ENCODE measurements around the gene SENP2.
"Not testable (repeated sequence)": the region's sequence is repeated elsewhere in the genome, so short reads cannot be mapped to it uniquely, and the experiment has no call there.

The SENP2 gene

DNA sequence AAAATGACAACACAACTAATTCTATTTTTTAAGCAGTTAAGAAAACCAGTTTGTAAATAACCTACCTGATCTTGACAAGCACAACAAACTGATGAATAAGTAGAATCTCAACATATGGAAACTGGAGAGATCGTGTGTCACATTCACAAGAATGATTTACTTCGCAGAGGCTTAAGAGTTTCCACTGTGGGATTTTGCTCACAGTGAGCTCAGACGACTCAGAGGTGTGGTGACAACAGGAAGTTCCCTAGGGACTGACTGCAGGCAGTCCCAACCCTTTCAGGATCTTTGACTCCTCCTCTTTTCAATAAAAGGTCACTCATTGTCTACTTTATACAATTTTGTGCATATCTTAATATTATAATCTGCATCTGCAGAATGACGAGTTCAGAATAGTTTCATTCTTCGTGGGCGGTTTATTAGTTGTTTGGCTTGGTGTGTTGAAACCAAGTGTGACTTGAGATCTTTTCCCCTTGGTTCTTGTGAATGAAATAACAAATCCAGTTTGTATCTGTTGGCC lies 33.7 kb upstream of the SENP2 start, which contains the start of gene LIPH:
Gene LIPH, minus strand, starts transcription at position 231 of the 520 bp plus-strand sequence. Its CDS starts 117 bp downstream, at position 114.
- DNase-seq (ENCODE audit: low read depth in 2 of 2): peak; percentile 32 to 59
- TF ChIP-seq, protein P1, sequence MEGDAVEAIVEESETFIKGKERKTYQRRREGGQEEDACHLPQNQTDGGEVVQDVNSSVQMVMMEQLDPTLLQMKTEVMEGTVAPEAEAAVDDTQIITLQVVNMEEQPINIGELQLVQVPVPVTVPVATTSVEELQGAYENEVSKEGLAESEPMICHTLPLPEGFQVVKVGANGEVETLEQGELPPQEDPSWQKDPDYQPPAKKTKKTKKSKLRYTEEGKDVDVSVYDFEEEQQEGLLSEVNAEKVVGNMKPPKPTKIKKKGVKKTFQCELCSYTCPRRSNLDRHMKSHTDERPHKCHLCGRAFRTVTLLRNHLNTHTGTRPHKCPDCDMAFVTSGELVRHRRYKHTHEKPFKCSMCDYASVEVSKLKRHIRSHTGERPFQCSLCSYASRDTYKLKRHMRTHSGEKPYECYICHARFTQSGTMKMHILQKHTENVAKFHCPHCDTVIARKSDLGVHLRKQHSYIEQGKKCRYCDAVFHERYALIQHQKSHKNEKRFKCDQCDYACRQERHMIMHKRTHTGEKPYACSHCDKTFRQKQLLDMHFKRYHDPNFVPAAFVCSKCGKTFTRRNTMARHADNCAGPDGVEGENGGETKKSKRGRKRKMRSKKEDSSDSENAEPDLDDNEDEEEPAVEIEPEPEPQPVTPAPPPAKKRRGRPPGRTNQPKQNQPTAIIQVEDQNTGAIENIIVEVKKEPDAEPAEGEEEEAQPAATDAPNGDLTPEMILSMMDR (IDR thresholded peaks at IDR 0.05; ENCODE audit: low read depth, low read length): no peak
- peak within 1 kb of the TSS in 1 of 2 donors; percentile 5 for H3K4me3 ChIP-seq (replicated peaks in 1 of 2; ENCODE audit: low read depth in 2 of 2, low read length in 2 of 2)

DNA sequence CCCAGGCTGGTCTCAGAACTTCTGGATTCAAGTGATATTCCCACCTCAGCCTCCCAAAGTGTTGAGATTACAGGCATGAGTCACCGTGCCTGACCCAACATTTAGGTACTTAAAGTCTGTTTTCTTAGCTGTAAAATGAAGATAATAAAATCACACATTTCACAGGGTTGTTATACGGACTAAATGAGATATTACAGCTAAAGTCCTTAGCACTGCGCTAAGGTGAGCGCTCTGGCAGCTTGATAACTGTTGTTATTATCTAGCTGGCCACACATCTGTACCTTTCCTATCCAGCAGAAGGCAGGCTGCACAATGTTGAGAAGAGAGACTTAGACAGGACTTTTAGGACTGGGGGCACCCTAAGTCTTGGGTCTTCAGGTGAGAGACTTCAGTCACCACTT lies 31.0 kb upstream of the SENP2 start:
- TF ChIP-seq, protein P1 (IDR thresholded peaks at IDR 0.05; ENCODE audit: low read depth, low read length): no peak
- peak in 1 of 2 donors; percentile 18 for DNase-seq (ENCODE audit: low read depth in 2 of 2)
- no peak overlapping the region for H3K4me3 ChIP-seq (replicated peaks in 1 of 2; ENCODE audit: low read depth in 2 of 2, low read length in 2 of 2)

DNA sequence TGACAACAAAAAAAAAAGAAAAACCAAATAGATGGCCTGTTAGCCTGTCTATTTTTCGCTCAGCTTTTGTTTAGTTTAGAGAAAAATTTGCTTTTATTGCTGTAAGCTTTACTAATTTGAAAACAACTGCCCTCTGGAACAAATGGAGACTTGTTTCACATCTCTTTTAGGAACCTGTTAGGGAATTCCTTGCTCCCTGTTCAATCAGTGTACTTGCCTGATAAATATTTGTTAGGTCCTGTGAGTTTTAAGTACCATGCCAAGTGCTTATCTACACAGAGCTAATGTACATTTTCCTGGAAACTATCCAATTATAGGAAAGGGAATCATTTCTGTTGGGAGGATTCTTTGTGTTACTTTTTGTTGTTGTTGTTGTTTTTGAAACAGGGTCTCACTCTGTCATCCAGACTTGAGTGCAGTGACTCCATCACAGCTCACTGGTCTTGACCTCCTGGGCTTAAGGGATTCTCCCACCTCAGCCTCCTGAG lies 30.2 kb upstream of the SENP2 start:
- TF ChIP-seq, protein P1 (IDR thresholded peaks at IDR 0.05; ENCODE audit: low read depth, low read length): no peak
- peak in 1 of 2 donors; percentile 16 for DNase-seq (ENCODE audit: low read depth in 2 of 2)
- H3K4me3 ChIP-seq (replicated peaks in 1 of 2; ENCODE audit: low read depth in 2 of 2, low read length in 2 of 2): no peak overlapping the region

DNA sequence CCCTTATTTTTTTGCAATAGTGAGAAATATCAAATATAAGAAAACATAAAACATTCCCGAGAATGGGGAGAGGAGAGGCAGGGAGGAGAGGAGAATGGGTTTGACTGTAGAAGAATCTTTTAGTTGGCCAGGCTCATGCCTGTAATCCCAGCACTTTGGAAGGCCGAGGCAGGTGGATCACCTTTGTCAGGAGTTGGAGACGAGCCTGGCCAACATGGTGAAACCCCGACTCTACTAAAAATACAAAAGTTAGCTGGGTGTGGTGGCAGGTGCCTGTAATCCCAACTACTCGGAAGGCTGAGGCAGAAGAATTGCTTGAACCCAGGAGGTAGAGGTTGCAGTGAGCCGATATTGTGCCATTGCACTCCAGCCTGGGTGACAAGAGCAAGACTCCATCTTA lies 29.5 kb upstream of the SENP2 start:
- DNase-seq (ENCODE audit: low read depth in 2 of 2); H3K4me3 ChIP-seq (replicated peaks in 1 of 2; ENCODE audit: low read depth in 2 of 2, low read length in 2 of 2): not testable (repeated sequence)

DNA sequence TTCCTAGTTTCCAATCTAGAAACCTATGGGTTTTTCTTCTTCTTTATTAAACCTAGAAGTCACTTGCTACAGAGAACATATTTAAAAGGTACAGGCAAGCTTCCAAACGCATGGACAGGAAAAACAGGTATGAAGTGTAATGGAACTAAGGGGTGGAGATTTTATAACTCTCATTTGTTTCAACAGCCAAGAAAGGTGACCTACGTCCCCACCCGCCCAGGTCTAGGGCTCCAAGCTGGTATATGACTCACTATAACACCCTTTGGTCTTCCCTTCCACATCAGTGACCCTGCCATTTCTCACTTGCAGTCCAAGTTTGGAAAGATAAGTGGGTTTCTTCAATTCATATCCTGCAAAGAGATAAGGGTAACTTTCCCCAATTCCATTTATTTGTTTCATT lies 27.7 kb upstream of the SENP2 start:
- no peak overlapping the region for H3K4me3 ChIP-seq (replicated peaks in 1 of 2; ENCODE audit: low read depth in 2 of 2, low read length in 2 of 2)
- TF ChIP-seq, protein P1 (IDR thresholded peaks at IDR 0.05; ENCODE audit: low read depth, low read length): no peak
- peak in 1 of 2 donors; percentile 15 for DNase-seq (ENCODE audit: low read depth in 2 of 2)

DNA sequence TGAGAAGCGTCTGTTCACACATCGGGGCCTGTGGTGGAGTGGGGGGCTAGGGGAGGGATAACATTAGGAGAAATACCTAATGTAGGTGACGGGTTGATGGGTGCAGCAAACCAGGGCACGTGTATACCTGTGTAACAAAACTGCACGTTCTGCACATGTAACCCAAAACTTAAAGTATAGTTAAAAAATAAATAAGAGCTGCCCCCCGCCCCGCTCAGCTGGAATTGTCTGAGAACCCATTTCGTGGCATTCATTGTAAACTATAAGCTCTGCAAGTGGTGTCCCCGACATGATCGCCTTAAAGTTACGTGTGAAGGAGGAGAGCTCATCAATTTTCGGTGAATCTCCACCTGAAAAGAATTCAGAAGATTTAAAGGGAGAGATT lies 26.4 kb upstream of the SENP2 start:
- TF ChIP-seq, protein P1 (IDR thresholded peaks at IDR 0.05; ENCODE audit: low read depth, low read length): no peak
- DNase-seq (ENCODE audit: low read depth in 2 of 2): no peak

DNA sequence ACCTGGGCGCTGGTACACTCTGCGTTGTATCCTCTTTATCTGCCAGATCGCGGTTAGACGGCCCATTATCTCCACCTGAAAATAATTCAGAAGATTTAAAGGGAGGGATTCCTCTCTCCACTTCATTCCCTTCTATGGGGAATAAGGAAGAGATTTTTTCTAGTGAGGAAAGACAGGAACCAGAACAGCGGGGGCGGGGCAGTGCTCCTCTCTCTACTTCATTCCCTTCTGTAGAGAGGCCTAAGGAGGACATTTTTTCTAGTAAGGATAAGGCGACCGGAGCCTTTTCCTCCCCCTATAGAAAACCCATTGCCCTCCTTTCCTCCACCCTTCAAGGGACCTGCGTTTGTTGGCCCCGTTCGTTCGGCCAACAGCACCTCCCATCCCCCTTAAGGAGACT lies 25.4 kb upstream of the SENP2 start:
- no peak for DNase-seq (ENCODE audit: low read depth in 2 of 2)

More for the DNA sequence above, 26.4 kb upstream of the SENP2 start:
- H3K4me3 ChIP-seq (replicated peaks in 1 of 2; ENCODE audit: low read depth in 2 of 2, low read length in 2 of 2): no peak overlapping the region

More for the DNA sequence above, 25.4 kb upstream of the SENP2 start:
- no peak overlapping the region for H3K4me3 ChIP-seq (replicated peaks in 1 of 2; ENCODE audit: low read depth in 2 of 2, low read length in 2 of 2)
- TF ChIP-seq, protein P1 (IDR thresholded peaks at IDR 0.05; ENCODE audit: low read depth, low read length): no peak

Measured in cardiac fibroblast (primary cell).